Effector CD8-positive, alpha-beta T cell (primary cell): ENCODE results near the gene ADGRG6.

ENCODE experiments used
- DNase-seq: peaks from one replicate; lab custom pipeline; 2025; lab: John Stamatoyannopoulos, UW

ADGRG6 gene

DNA sequence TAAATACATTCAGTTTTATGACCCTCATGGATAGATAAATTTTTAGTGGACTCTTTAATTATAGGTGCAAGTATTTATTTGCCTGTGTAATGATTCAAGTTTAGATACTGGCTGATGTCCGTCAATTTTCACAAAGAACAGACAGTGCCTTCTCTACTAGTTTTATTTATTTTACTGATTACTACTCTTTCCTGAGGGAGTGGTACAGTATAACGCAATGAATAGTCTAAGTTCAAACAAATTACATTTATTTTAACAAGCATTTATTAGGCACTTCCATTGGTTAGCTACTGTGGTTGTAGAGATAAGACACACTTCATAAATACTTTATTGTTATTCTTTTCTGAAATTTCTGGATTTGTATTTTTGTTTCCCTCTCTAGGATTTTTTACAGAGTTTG lies 74.3 kb downstream of the ADGRG6 start:
- no peak for DNase-seq

DNA sequence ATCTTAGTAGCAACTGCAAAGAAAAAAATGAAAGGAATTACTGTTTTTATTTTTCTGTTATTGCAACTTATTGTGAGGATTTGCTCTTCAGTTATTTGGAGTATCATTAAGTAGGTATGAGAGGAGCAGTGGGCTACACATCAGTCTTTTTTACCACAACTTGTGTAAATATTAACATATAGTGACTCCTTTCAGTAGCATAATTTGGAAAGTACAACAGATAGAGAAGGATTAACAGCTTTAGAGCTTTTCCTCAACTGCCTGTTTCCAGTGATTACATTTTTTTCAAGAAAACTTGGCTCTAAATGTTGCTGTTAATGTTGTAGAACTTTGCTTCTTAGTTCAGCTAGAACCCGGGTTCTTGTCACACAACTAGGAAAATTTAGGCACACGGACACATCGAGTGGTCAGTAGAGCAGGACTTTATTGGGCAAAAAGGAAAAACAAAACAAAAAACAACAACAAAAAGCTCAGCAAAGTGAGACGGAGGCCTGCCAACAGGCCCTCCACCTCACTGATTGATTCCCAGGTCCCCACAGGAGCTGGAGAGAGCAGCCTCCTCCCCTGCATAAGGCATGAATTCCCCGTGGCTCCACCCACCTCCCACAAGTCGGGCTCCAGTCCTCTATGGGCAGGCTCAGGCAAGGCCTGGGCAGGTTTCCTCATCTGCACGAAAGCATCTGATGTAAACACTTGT lies 75.1 kb downstream of the ADGRG6 start:
- DNase-seq = no peak

DNA sequence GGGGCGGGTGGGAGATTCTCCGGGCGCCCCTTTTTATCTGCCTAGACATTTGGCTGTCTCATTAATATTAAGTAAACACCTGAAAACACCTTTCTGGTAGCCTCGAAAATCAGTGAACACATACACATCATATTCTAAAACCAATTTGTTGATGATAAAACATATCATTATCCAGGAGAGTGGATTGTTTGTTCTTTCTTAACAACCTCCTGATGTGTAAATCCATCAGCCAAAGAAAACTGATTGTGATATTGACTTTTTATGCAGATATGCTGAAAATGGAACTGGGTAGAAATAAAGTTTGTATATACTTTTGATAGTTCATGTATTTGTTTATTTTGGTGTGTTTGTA lies 75.7 kb downstream of the ADGRG6 start:
- DNase-seq = no peak

- DNase-seq = no peak
These were observed 76.5 kb downstream of the ADGRG6 start for GRCh38 chr6:142378138-142378875.

- no peak for DNase-seq
These were observed 78.8 kb downstream of the ADGRG6 start for GRCh38 chr6:142380626-142381025.

GRCh38 chr6:142381181-142381580 lies 79.4 kb downstream of the ADGRG6 start:
- DNase-seq = no peak

DNA sequence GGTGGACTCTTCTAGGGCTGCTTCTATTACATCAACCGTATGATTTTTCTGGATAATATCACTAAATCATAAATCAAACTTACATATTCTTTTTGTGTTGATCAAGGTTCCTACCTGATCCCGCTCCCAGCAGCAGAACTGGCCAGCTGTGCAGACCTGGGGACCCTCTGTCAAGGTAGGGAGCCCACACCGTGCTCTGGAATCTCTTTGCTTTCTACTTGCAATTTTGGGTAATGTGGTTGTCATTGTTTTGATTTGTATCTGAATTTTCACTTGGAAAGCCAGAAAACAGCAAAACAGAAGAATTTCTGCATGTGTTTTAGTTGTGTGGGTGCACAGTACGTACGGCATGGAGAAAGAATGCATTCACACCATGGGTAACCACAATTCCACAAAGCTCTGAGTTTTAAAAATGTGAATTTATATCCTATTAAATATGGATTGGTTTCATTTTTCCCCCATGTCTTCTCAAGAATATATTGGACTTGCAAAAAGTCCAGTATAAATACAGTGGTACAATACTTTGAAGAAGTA lies 80.1 kb downstream of the ADGRG6 start:
- DNase-seq = no peak

DNA sequence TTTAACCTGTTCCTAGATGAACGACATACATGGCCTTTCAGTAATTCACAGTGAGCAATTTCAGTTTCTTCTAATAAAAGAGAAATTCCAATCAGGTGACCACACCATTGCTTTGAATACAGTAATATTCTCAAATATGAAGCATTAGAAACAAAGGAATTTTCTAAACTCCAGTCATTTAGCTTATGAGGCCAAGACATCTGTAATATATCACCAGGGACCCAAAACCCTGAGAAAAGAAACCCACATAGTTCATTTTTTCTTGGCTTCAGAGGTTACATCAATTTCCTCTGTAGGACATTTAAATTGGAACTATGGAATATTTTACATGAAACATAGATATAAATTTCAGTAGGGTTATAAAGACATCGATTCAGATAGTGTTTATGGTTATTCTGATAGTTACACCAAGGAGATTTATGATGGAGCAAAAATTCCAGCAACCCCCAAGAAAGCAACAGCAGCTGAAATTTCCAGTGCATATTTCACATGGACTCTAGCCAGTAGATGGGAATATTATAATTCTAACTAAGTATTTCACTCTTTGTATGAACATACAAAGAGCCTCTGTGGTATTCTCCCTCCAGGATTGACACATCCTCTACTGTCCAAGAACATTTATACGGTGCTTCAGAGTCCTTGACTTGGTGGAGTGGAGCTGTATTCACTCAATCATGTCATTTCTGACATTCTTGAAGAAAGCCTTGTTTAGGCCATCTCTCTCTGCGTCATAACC lies 82.9 kb downstream of the ADGRG6 start:
- DNase-seq = no peak

GRCh38 chr6:142385352-142385751 lies 83.5 kb downstream of the ADGRG6 start:
- DNase-seq = no peak

- DNase-seq = no peak
These were observed 84.8 kb downstream of the ADGRG6 start for GRCh38 chr6:142386657-142387056.

DNA sequence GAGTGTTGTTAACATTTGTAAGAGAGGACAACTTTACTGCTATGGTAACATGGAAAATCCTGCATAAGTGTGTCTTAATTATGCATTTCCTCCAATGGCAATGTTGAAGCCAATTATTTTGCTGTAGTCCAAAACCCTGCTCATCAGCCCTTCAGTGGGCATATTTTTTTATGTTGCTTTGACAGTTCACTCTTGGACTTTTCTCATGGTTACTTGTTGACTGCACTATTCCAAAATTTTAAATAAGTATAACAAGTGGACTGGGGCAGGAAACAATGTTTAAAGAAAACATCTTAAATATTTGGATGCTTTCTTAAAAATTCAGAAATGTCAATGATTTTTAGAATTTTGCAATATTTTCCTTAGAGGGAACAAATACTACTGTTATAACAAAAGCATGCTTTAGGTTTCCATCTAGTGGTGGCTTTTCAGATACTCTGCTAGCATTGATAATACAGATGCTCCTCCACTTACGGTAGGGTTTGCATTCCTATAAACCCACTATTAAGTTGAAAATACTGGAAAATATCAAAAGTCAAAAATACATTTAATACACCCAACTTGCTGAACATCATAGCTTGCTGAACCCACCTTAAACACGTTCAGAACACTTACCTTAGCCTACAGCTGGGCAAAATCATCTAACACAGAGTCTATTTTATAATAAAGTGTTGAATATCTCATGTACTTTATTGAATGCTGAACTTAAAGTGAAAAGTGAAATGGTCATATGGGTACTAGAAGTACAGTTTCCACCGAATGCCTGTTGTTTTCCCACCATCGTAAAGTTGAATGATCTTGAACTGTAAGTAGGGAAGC lies 86.4 kb downstream of the ADGRG6 start:
- DNase-seq = no peak

GRCh38 chr6:142395266-142395665 lies 93.5 kb downstream of the ADGRG6 start:
- no peak for DNase-seq

- DNase-seq = no peak
These were observed 94.0 kb downstream of the ADGRG6 start for GRCh38 chr6:142395768-142396231.

GRCh38 chr6:142398353-142398752 lies 96.5 kb downstream of the ADGRG6 start:
- DNase-seq = no peak

DNA sequence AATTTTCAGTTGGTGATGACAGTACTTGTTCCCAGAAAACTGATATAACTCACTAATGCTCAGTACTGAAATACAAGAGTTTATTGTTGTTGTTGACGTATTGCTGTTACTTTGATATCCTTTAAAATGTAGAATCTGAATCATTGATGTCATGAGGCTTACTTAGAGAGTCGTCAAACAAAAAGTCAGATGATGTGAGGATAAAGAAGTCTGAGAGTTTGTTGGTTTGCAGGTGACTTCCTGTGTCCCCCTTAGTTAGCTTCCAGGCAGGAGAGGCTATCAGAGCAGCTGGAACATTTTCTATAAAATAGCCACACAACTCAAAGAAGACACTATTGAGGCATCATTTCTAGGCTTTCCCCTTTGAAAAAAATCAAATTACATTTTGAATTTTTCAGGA lies 97.9 kb downstream of the ADGRG6 start:
- no peak for DNase-seq

- DNase-seq = no peak
These were observed 98.7 kb downstream of the ADGRG6 start for GRCh38 chr6:142400495-142400894.

GRCh38 chr6:142401838-142402237 lies 100.0 kb downstream of the ADGRG6 start:
- DNase-seq = no peak

DNA sequence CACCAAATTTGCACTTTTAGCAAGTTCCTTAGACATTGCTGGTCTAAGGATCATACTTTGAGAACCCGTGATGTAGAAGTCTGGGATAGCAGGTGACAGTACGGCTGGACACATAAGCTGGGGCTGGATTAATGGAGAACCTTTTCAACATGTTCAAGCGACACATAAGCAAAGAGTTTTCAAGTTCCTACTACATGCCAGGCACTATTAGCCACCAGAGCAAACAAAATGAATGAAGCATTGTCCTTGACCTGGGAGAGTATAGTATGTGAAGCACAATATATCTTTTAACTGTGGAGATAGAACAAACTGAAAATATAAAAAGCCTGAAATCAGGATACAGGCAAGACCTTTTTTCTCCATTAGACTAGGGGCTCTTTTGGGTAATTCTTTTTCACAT lies 102.9 kb downstream of the ADGRG6 start:
- no peak for DNase-seq

- DNase-seq = no peak
These were observed 104.3 kb downstream of the ADGRG6 start for GRCh38 chr6:142406131-142406530.

DNA sequence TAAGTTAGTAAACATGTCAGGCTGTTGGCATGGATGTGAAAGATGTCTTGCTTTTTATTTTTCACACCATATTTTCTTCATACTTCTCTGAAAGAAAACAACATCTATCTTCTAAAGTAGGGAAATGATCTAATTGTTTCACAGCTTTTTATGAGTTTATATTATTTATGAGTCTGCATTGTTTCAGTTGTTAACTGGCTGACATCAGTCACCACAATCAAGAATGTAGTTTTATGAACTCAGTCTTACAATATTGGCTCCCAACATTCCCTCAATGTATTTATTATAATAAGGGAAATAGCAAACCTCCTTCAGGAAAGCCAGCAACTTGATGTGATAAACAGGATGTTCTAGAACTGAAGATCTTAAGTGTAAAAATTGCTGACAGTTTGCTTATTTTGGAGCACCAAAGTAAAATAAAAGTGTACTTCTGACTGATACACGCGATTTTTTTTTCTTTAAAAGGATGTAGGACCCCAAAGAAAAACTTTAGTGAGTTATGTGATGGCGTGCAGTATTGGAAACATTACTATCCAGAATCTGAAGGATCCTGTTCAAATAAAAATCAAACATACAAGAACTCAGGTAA lies 106.0 kb downstream of the ADGRG6 start:
- no peak for DNase-seq

GRCh38 chr6:142408409-142408808 lies 106.6 kb downstream of the ADGRG6 start:
- DNase-seq = no peak
